Measurements from ENCODE around the gene SMC1B.
"Not testable (repeated sequence)": the region's sequence is repeated elsewhere in the genome, so short reads cannot be mapped to it uniquely, and the experiment has no call there.

The SMC1B gene

DNA sequence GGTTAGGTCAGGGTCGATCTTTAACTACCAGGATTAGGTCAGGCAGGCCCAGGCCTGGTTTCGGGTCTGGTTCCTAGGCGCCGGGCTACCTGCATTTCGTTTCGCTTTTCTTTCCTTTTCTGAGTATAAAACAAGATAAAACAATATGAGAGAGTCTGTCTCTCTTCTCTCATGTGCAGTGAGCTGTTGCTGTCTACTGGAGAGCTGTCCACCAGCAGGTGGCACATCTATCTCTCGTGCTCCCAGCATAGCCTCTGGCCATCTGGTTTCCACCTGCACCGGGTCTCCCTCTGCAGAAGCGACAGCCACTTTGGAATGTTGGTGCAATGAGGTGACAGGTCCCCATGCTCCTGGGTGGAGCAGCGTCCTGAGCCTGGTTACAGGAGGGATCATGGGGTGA, 27.7 kb upstream of the SMC1B start:
- DNase-seq: peak; percentile 15

DNA sequence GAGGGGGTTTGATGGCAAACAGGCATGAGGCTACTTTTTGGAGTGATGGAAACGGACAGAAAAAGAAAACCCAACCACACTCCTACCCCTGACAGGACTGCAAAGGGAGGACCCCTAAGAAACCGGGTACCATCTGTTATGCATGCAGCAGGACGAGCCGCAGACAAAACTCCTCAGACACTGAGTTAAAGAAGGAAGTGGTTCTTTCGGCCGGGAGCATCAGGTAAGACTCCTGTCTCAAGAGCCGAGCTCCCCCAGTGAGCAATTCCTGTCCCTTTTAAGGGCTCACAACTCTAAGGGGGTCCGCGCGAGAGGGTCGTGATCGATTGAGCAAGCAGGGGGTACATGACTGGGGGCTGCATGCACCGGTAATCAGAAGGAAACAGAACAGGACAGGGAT, 27.3 kb upstream of the SMC1B start:
- DNase-seq: not testable (repeated sequence)

DNA sequence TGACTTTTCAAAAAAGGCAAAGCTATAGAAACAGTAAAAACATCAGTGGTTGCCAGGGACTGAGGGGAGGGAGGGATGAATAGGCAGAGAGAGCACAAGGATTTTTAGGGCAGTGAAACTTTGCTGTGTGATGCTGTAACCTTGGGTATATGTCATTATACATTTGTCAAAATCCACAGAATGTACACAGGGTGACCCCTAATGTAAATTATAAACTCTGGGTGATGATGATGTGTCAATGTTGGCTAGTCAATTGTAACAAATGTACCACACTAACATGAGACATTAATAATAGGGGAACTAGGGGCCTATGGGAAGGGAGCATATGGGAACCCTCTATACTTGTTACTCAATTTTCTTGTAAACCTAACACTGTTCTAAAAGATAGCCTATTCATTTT, 24.9 kb upstream of the SMC1B start:
- DNase-seq: no peak

DNA sequence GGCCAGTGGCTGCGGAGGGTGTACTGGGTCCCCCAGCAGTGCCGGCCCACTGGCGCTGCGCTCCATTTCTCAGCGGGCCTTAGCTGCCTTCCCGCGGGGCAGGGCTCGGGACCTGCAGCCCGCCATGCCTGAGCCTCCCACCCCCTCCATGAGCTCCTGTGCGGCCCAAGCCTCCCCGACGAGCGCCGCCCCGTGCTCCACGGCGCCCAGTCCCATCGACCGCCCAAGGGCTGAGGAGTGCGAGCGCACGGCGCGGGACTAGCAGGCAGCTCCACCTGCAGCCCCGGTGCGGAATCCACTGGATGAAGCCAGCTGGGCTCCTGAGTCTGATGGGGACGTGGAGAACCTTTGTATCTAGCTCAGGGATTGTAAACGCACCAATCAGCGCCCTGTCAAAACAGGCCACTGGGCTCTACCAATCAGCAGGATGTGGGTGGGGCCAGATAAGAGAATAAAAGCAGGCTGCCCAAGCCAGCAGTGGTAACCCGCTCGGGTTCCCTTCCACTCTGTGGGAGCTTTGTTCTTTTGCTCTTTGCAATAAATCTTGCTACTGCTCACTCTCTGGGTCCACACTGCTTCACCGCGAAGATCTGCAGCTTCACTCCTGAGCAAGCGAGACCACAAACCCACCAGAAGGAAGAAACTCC, 23.6 kb upstream of the SMC1B start:
- DNase-seq: not testable (repeated sequence)

DNA sequence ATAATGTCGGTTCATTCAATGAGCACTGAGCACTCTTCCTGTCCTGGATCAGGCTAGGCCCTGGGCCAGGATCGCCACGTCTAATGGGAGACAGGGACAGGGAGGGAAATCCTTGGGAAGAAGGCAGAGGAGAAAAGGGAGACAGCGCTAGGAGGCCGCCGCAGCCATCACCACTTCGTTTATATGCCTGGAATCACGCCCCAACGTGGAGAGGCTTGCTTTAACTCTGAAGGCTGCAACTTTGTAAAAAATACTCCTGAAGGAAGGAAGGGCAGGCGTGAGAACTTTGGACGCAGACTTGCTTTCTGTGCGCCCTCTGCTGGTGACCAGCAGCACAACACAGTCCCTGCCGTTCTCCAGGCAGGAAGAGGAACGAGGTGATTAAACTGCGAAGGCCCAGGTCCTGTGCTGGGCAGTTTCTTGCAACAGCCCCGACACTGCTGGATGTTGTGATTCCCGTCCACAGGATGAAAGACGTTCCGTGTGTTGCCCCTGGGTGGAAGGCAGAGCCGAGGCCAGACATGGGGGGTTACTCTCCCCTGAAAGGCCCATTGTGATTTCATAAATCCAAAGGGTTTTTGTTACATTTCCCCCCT, 22.2 kb upstream of the SMC1B start:
- peak; percentile 72 for DNase-seq

DNA sequence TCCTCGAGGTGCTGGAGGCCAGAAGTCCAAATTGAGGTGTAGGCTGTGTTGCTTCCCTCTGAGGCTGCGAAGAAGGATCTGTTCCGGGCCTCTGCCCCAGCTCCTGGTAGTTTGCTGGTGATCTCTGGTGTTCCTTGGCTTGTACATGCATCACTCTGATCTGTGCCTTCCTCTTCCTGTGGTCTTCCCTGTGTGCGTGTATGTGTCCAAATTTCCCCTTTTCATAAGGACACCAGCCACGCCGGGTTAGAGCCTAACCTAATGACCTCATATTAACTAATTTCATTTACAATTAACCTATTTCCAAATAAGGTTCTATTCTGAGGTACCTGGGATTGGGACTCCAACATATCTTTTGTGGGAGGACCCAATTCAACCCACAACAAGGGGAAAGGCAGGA, 21.6 kb upstream of the SMC1B start:
- DNase-seq: no peak

DNA sequence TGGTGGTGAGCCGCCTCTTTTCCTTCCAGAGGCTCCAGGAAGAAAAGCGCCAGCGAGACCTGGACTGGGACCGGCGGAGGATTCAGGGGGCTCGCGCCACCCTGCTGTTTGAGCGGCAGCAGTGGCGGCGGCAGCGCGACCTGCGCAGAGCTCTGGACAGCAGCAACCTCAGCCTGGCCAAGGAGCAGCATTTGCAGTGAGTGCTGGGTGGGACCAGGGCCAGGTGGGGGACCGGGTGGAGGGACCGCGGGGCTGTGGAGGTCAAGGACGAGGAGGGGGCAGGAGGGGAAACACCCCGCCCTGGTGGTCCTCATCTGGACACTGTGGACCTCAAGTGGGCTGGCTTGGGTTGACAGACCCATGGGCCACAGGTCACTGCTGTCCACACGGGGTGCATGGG, 17.5 kb upstream of the SMC1B start:
- no peak for DNase-seq

DNA sequence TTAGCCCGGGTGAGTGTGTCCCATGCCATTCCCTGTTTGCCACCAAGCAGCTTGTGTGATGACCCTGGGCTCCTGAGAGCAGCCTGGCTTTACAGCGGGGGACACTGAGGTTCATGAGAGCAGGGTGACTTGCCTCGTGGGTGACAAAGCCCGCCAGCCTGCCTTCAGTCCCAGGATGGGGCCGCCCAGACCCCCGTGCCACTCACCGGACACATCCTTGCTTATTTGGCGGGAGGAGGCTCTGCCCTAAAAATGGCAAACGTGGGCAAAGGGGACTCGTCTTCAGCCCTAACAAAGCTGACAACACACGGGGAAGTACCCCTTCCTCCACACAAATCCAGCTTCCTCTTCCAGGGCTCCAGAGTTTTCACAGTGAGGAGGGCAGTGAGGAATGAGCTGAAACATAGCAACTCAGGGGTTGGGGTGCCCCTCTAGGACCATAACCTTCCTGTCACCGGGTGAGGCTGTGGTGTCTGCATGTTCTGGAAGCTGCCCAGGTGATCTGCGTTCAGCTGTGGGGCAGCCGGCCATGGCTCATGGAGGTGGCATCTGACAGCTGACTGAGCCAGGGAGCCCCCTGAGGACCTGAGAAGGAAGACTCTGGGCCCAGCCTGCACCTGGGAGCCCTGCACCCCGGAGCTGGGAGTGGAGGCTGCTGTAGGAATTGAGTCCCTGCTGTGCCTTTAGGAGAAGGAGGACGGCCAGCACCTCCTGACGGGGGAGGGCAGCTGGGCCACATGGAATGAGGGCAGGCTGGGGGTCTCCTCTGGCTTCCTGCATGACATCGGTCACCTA, 16.8 kb upstream of the SMC1B start:
- DNase-seq: no peak

DNA sequence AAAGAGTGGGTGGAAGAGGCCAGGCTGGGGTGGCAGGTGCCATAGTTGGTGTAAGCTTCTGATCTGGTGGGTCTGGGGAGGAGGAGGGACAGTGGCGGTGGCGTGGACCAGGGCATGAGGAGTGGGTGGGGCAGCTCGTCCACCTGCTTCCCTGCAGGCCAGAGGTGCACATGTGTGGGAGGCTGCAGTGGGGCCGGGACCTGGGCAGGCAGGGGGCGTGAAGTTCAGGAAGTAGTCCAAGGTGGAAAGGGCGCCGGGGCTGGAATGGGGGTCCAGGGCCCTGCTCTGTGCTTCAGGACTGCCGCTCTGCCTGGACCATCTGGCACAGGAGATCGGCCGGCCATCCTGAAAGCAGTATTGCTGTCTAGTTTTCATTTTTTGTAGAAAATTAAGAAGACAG, 16.0 kb upstream of the SMC1B start:
- DNase-seq: no peak

DNA sequence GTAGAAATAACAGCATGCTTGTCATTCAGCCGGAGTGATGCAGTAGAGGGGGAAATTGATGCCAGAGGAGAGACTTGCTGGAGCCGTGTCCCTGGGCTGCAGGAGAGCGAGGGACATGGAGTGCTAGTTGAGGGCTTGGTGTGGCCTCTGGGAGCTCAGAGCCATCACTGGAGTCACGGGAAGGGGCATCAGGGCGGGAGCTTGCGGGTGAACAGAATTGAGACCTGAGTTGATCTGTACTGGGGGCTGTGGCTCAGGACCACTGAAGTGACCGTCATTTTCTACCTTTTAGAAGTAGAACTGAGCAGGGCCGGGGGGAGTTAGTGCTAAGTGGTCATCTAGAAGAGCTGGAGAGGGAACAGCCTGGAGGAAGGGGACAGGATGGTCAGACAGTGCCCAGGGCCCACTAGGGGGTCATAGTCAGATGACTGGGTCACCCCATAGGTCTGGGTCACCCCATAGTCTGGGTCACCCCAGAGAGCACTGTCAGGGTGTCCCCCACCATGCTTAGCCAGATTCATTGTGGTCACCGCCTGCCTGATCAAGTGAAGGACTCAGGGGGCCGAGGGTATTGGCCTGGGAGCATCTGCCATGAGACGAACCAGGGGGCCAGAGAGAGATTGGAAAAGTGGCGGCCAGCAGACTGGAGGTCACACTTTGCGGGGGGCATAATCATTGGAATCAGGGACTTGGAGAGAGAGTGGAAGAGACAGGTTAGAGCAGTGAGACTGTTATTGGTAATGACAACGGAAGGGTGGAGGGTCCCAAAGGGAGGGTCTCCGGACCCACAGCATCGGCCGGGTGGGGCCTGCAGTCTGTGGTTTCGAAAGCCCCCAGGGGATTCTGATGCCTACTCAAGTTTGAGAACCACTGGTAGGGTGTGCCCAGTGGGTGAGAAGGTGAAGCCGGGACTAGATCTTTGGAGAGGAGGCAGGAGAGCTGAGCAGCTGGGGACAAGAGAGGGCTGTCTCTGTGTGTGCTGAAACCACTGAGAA, 15.3 kb upstream of the SMC1B start:
- no peak for DNase-seq

DNA sequence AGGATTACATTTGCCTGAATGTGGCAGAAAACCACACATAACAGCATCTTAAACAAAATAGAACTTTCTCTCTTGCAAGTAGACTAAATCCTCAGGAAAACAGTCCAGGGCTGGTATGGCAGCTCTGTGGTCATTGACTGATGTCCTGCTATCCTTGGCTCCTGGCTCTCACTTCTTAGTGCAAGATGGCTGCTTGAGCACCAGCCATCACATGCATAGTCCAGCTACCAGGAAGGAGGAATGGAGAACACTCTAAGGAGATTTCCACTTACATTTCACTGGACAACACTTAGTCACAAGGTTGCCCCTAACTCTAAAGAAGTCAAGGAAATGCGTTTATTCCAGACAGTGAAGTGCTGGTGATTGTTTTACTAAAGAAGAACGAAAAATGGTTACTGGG, 13.7 kb upstream of the SMC1B start:
- DNase-seq: no peak

DNA sequence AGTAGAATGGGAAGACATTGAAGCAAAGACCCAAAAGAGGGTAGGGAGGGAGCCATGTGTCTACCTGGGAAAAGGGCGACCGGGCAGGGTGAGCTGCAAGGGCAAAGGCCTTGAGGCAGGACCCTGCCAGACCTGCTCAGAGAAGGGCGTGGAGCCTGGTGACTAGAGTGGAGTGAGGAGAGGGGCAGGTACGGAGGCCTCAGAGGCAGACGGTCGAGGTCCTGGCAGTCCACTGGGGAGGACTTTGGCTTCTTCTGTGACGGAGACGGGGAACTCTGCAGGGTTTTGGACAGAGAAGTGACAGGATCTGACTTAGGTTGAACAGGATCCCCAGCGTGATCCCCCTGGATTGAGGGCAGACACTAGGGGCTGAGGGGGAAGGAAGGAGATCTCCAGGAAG, 13.0 kb upstream of the SMC1B start:
- no peak for DNase-seq

DNA sequence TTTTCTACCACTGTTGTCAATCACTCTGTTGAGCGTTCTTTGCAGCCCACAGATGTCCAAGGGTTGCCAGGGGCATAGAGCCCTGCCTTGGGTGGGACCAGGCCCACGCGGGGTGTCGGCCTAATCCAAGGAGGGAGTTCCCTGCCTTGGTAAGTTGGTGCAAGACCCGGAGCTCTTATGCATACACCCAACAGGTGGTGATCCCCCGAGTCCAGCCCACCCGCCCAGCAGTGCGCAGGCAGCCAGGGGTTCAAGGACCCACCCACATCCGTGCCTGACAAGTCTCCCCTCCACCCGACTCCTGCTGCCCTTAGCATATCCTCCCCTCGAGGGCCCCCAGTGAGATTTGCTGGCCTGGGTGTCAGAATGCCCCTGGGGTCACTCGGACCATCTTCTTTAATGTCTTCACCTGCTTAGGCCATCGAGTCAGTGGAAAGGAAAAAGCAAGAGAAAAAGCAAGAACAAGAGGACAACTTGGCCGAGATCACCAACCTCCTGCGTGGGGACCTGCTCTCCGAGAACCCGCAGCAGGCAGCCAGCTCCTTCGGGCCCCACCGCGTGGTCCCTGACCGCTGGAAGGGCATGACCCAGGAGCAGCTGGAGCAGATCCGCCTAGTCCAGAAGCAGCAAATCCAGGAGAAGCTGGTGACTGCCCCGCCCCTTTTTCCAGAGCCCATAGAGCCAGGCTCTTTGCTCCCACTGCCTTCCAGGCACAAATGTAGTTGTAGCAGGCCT, 12.3 kb upstream of the SMC1B start:
- DNase-seq: no peak

DNA sequence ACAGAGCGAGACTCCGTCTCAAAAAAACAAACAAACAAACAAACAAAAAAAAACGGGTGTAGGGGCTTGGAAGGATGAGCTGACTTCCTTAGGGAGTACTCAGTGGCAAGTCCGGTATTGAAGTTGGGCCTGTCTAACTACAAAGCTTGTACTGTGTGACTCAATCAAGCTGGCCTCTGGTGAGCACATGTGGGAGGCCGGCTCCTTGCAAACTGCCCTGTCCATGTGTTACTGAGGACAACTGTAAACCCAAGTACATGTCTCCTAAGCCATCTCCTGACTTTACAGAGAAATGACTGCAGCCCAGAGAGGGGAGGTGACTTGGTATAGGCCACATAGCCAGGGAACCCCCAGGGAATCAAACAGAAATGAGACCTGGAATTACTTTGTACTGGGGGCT, 11.7 kb upstream of the SMC1B start:
- no peak for DNase-seq

DNA sequence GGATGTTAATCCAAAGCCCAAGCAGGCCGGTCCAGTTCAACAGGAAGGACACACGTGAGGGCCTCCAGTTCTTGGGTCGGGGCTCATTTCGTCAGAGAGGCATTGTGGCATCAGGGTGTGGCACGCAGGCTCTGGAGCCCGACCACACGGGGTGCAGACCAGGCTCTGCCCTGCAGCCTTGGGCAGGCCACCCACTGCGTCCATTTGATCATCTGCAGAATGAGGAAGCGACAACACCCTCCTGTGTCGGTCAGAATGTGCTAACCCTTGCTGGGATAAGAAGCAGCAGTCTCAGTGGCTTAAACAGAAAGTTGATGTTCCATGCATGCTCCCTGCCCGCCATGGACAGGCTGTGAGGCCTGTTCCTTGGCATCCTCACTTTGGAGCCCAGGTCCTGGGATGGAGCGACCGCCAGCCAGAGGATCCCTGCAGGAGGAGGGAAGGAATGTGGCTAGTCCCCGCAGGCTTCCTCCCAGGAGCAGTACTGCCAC, 10.9 kb upstream of the SMC1B start:
- no peak for DNase-seq

DNA sequence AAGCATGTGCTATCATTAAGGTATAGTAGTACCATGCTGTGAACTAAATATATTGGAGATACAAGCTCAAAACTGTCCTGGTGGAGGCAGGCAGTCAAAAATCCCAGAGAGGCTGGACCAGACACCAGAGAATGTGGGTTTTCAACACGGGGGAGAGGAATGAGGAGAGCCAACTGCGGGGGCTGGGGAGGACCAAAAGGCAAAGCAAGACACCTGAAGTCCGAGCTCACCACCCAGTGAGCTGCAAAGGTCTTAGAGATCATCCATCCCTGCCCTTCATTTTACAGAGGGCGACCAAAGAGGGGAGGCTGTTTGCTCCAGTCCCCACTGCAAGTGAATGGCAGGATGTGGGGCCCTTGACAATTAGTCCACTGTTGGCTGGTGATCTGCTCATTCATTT, 10.1 kb upstream of the SMC1B start:
- no peak for DNase-seq

DNA sequence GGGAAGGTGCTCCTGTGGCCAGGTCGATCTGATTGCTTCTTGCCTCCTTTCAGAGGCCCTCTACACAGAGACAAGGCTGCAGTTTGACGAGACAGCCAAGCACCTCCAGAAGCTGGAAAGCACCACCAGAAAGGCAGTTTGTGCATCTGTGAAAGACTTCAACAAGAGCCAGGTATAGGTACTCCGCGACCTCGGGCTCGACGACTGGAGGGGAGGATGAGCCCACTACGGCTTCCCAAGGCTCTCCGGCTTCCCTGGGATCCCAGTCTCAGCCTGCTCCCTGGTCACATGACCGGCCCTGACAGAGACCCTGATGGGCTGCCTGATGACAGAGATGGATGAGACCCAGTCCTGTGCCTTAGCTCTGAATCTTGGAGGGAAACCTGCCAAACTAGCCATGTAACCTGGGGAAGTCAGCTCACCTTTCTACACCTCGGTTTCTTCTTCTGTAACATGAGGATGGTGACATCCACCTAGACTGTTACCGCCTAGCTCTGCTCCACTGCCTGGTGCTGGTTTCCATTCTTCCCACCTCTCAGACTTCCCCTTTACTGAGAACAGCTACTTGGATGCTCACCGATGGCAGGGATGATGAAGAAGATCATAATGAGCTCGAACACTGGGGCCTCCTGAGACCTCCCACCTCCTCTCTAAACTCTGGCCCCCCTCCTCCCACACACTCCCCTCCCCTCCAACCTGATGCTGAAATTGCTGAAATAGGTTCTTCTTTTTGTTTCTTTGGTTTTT, 9.0 kb upstream of the SMC1B start:
- no peak for DNase-seq

DNA sequence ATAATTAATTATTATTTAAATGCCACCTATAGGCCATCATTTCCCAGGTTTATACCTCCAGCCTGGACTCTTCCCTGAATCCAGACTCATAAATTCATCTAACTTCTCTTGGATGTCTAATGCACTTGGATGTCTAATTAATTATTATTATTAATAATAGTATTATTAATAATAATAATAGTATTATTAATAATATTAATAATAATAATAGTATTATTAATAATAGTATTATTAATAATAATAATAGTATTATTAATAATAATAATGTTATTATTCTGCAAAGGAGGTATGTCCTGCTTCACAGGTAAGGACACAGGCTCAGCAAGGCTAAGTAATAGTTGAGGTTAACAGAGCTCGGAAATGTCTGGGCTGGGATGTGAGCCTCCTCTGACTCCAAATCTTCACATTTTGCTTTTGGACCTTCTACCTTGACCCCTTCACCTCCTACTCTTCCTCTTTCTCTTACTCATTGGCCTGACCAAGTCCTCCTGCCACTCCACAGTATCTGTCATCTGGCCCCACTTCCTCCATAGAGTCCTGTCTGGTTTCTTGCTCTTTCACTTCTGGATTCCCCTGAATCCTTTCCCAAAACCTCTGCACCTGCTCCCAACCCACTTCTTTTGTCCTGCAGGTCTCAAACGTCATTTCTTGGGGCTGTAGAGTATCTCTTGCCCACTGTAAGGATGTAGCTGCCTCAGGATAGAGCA, 8.1 kb upstream of the SMC1B start:
- no peak for DNase-seq

DNA sequence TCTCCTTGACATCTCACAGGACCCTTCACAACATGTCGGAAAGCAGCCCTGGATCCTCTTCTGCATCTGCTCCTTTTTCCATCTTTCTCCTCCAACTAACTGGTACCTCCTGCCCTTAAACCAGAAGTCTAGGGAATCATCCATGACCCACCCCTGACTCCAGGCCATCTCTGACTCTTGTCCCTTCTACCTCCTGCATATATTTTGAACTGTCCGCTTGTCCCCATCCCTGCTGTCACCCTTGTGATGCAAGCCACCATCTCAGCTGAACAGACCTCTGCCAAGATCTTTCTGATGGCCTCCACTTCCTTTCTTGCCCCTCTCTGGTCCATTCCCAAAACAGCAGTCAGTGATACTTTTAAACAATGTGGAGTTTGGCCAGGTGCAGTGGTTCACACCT, 7.1 kb upstream of the SMC1B start:
- no peak for DNase-seq

DNA sequence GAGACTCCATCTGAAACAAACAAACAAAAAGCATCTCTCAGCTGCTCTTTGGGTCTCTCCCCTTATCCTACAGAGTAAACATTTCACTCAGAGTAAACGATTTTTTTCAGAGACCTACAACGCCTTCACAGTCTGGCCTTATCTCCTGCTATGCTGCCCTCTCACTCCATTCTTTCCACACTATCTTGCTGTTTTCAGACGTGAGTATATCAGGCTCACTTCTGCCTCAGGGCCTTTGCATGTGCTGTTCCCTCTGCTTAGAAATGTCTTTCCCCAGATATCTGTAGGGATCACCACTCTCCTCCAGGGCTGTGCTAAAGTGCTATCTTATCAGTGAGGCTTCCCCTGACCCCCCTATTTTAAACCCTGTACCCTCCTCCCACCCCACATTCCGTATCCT, 6.6 kb upstream of the SMC1B start:
- no peak for DNase-seq

DNA sequence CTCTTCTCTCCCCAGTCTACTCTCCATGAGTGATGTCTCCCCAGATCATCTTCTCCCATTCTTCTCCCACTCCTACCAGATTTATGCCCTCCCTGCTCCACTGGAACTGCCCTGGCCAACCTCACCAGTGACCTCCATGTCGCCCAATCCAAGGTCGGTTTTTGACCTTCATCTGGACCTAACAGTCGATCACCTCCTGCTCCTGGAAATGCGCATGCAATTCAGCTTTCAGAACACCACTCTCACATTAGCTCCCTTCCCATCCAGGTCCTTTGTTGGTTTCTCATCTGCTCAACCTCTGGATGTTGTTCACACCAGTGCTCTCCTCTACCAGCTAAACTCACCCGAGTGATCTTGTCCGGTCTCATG, 5.4 kb upstream of the SMC1B start:
- DNase-seq: no peak
